HG03060 (cell line): ENCODE results near the gene SLC15A3.
"Not testable (repeated sequence)": the region's sequence is repeated elsewhere in the genome, so short reads cannot be mapped to it uniquely, and the experiment has no call there.

Experiments used
- ATAC-seq: cut with Tn5 transposase; IDR thresholded peaks from one replicate; pipeline ENCODE4 v1.9.1; 2021; ENCODE audit warnings: low read depth, moderate number of reproducible peaks; ENCODE audit not compliant: unreplicated experiment

Gene SLC15A3

GRCh38 chr11:60917267-60917666 is 34.7 kb downstream of the SLC15A3 start:
- ATAC-seq: no peak

GRCh38 chr11:60916669-60917206 is 35.2 kb downstream of the SLC15A3 start:
- ATAC-seq: no peak

- peak; percentile 36 for ATAC-seq
Observed at GRCh38 chr11:60915248-60915914, 36.6 kb downstream of the SLC15A3 start.

- ATAC-seq: no peak
Observed at GRCh38 chr11:60914633-60915247, 37.2 kb downstream of the SLC15A3 start.

- no peak for ATAC-seq
Observed at GRCh38 chr11:60913793-60914632, 38.0 kb downstream of the SLC15A3 start, which contains the start of gene TMEM109. TSS of gene TMEM109 (plus strand) at chr11:60914158. CDS start at chr11:60919694, 5,536 bp downstream.

GRCh38 chr11:60912851-60913528 is 39.0 kb downstream of the SLC15A3 start:
- ATAC-seq: no peak

GRCh38 chr11:60912223-60912850 is 39.6 kb downstream of the SLC15A3 start:
- ATAC-seq: no peak

- ATAC-seq: no peak
Observed at GRCh38 chr11:60910711-60911380, 41.1 kb downstream of the SLC15A3 start.

GRCh38 chr11:60910281-60910687 is 41.7 kb downstream of the SLC15A3 start:
- ATAC-seq: no peak

- ATAC-seq: not testable (repeated sequence)
Observed at GRCh38 chr11:60909680-60910280, 42.2 kb downstream of the SLC15A3 start.

- no peak for ATAC-seq
Observed at GRCh38 chr11:60908803-60909202, 43.2 kb downstream of the SLC15A3 start.

GRCh38 chr11:60906132-60906972 is 45.6 kb downstream of the SLC15A3 start, which contains the start of gene PRPF19:
TSS of gene PRPF19 (minus strand) at chr11:60906585. CDS start at chr11:60906382, 203 bp downstream.
- ATAC-seq: peak; percentile 62

GRCh38 chr11:60905551-60906113 is 46.3 kb downstream of the SLC15A3 start:
- no peak for ATAC-seq

- ATAC-seq: no peak
Observed at GRCh38 chr11:60905047-60905446, 46.9 kb downstream of the SLC15A3 start.

GRCh38 chr11:60902625-60903024 is 49.4 kb downstream of the SLC15A3 start:
- ATAC-seq: no peak

GRCh38 chr11:60900673-60901404 is 51.1 kb downstream of the SLC15A3 start:
- no peak for ATAC-seq

GRCh38 chr11:60899977-60900376 is 52.0 kb downstream of the SLC15A3 start:
- no peak for ATAC-seq
